Testis (tissue), 2 donors: Measurements from ENCODE around the gene MCC.

Source experiments
- CTCF ChIP-seq, 3 experiments: fragments of 450-650 bp in 2 of 3; fragments of 200-600 bp in 1 of 3; sonication (generic) in 1 of 3; IDR thresholded peaks; one replicate each; pipeline ENCODE4 v1.5.1; 2016 to 2019; ENCODE audit warnings: antibody characterized with exemption in 3 of 3, mild to moderate bottlenecking in 2 of 3, moderate library complexity in 1 of 3
- POLR2A ChIP-seq: fragments of 450-650 bp; IDR thresholded peaks from one replicate; pipeline ENCODE4 v1.6.1; 2017; ENCODE audit warnings: antibody characterized with exemption, mild to moderate bottlenecking, moderate library complexity

- no peak for TF ChIP-seq CTCF (IDR thresholded peaks at IDR 0.05)
- no peak for TF ChIP-seq POLR2A
These were observed 278.8 kb downstream of the MCC start for GRCh38 chr5:113209498-113209897.
